GM19025 (cell line): ENCODE results near the gene CSGALNACT2.
"Not testable (repeated sequence)": the region's sequence is repeated elsewhere in the genome, so short reads cannot be mapped to it uniquely, and the experiment has no call there.

Experiments
- ATAC-seq: cut with Tn5 transposase; IDR thresholded peaks from one replicate; pipeline ENCODE4 v1.9.1; 2021; ENCODE audit warnings: mild to moderate bottlenecking, low read depth, moderate library complexity; ENCODE audit not compliant: unreplicated experiment

The CSGALNACT2 gene

DNA sequence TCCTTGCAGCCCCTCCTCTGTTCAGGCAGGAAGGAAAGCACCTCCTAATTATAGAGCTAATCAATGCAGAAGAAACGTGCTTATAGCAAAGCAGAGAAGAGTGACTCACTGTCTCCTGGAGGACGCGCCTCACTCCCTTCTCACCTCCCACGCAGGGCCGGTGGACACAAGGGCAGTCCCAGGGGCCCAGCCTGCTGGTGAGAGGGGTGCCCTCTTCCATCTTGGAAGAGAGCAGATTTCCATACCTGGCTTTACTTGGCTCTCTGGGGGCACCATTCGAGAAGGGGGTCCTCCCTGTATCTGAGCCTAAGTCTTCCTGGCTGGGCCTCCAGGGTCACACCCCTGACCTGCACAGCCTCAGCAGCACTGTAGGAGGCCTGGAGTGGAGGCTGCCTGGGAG lies 72.8 kb downstream of the CSGALNACT2 start:
- ATAC-seq = no peak

DNA sequence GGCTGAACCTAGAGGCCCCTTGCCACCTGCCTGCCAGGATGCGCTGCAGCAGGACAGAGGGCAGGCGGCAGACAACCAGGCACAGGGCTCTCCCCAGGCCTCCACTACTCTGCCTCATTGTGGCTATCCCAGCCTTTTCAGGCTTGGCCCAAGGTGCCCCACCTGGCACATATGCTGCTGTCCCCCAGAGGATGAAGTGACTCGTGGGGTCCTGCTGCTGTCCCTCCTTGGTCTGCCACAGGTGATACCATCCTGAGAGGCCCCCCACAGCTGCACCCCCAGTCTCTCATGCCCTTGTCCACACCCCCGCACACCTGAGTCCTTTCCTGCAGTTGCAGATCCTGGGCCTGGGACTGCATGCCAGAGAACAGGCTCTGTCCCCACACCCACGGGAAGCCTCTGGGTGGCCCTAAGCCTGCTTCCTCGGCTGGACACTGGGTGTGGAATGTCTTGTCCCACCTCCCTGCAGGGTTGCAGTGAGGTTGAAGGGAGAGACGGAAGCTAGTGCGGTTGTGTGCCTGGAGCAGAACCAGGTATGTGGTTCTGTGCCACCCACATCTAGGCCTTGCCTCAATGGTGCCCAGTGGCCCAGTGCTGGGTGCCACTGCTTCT lies 73.3 kb downstream of the CSGALNACT2 start:
- ATAC-seq = no peak

DNA sequence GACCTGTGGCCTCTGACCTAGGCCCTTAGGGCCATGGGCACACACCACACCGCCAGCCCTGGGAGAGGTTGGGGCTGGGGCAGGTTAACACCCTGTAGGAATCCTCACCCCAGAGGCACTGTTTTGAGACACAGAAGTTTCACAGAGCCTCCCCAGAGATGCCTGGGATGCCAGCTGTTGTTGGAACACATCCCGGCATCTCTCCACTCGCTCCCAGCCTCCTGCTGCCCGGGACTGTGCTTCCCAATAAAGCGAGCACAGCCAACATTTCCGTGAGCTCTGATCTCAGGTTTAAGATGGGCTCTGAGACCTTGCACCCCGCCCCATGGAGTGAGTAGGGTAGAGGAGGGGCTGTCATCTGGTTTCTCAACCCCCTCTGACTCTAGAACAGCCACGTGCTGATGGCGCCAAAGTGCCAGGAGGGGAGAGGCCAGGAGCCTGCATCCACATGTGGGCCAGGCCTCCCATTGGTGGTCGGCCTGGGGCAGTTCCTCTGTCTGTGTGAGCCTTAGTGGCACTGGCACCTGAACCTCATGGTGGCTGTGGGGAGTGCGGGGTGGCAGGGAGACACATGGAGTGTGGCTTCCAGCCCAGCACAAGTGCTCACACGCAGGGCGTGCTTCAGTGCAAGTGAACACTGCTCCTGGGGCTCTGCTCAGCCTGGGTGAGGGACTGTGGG lies 73.9 kb downstream of the CSGALNACT2 start:
- no peak for ATAC-seq

DNA sequence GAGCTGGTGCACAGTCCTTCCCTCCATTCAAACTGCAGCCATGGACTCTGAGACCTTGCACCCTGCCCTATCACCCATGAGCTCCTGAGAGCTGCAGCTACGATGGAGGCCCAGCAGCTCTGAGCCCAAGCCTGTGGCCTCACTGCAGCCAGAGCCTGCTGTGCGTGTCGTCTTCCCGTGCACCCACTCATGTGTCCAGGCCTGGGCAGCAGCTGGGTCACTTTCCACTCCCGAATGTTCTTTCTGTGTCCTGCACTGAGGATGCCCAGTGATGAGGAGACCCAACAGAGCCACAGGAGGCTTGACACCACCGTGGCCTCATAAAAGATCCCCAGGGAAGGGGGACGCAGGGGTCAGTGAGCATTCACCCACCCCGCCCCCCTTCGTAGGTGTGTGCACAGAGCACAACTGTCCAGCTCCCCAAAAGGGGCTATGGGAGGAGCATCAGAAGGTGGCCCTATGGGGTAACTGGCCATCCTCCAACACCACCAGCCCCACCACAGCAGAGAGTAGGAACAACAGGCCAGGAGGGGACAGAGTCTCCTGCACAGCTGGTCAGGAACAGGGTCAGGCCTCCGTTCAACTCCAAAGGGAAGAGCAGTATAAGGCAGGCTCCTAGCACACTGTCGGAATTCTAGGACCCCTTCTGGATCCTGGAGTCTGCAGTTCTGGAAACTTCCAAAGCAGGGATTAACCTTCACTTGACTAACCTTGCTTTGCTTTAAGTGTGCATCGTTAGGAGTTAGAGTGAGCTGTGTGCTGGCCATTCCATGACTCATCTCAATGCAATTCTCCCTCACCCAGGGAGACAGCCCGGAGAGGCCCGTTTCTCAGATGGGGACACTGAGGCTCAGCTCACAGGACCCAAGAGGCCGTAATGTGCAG lies 76.1 kb downstream of the CSGALNACT2 start:
- no peak for ATAC-seq

DNA sequence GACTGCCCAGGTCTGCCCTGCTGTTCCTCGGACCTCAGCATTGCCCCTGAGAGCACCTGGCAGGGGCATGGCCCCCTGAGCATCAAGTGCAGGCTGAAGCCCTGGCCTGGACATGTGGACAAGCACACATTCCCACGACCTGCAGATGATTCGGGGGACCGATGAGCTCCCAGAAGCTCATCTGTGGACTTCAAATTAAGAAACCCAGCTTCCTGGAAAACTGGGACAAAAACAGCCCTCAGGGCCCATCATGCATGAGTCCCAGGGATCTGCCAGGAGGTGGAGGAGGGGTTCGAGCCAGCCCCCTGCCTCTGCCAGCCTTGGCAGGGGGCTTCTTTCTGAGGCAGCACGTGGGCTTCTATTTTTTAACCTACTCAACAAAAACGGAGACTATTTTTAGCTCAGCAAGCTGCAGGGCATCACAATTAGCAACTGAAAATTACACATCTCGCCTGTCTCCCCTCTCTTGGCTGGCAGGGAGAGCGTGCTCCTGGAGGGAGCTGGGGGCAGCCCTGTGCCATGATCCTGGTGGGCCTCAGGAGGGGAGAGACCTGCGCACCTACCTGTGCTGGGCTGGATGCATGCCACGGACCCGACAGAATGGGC lies 76.8 kb downstream of the CSGALNACT2 start:
- ATAC-seq = no peak

DNA sequence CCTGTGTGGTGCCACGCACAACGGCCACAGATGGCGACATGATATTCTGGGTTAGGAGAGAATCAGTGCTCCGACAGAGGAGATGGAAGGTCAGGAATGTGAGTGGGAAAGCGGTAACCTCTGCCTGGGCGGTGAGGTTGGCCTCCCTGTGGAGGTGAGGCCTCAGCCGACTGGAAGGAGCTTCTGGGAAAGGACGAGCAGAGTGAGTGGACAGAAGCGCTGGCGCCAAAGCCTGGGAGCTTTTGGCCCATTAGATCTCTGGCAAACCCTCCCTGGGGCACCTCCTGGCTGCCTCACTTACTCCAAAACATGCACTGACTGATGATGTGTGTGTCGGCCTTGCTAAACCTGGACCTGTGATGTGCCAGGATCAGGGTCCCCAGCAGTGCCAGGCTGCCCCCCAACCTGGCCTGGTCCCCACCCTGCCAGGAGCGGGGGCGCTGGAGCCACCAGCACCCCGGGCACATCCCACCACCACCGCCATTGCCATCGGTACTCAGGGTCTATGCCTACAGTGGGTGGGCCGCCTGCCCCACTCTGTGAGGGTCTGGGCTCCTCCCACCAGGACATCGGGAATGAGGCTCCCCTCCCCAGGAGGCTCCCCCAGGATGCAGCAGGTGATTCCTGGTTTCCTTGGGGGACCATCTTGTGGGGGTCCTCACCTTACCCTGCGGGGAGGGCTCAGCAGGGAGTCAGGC lies 77.7 kb downstream of the CSGALNACT2 start:
- no peak for ATAC-seq

DNA sequence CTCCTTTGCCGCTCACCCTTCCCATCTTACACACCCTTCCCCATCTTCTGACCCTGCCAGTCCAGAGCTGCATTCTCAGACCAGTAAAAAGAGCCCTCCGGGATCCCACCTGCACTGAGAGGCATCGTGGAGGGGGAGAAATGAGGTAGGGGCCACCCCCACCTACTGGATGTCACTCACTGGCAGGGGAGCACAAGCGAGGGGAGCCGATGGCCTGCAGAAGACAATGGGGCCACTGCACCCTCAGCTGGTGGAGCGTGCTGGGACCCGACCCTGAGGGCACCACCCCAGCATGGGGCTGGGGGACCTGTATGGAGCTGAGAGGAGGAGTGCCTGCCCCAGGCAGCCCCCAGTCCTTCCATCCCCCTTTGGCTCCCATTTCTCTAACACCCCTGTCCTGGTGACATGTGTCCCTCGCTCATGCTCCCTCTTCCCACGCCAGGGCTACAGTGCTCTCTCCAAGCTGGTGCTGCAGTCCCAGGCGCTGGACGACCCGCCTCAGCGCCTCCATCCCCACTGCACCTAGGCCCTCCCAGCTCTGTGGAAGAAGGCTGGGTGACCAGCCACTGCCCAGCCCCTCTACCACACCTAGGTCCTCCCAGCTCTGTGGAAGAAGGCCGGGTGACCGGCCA lies 78.8 kb downstream of the CSGALNACT2 start:
- no peak for ATAC-seq

DNA sequence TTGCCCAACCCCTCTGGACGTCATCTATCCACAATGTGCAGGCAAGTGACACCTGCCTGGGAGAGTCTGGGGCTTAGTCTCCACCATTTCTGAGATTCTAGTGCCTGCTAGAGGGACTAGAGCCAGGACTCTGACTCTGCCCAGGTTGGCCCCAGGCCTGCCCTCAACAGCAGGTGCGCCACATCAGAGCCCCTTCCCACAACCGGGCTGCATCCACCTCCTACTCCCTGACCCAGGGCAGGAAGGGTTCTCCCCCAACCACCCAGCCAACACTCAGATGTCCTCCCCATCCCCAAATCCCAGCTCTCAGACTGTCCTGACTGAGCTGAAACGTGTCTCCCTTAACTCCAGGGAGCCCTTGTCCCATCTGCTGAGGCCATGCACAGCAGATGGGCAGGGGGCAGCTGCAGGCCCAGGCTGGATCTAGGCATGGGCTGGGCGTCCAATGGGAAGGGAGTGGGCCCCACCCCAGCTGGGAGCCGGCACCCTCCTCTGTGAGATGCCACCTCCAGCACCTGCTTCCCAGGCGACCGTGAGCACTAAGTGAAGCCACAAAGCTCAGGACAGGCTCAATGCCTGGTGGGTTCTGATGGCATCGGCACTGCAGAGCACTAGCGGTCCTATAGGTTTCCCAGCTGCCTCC lies 79.4 kb downstream of the CSGALNACT2 start:
- no peak for ATAC-seq

DNA sequence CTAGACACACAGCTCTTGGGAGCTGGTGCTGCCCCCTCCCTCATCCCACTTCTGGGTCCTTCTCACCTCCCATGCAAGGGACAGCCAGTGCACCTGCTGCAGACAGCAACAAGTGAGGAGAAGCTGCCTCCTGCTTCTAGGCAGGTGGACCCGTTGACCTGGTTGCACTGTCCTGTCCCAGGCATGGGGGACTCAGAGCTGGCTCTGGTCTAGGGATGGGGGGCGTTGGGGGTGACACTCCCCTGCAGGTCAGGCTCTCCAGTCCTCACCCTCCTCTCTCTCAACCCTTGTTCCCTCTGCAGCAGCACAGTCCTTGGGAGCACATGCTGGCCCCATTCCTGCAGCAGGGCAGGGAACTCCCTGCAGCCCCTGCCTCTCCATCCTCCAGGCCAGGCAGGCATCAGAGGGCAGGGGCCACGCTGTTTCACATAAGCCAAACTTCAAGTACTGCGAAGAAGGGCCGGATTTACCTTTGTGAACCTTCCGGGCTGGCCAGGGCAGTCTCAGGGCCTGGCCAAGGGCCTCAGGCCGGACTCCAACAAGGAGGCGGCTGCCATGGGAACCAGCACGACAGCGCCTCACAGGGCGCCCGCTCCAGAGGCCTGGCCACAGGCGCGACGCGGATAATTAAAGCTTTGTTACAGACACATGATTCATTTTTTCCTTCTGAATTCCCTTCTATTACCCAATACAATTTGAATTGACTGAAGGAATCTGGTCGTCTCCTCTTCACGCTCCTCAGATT lies 80.1 kb downstream of the CSGALNACT2 start:
- no peak for ATAC-seq

DNA sequence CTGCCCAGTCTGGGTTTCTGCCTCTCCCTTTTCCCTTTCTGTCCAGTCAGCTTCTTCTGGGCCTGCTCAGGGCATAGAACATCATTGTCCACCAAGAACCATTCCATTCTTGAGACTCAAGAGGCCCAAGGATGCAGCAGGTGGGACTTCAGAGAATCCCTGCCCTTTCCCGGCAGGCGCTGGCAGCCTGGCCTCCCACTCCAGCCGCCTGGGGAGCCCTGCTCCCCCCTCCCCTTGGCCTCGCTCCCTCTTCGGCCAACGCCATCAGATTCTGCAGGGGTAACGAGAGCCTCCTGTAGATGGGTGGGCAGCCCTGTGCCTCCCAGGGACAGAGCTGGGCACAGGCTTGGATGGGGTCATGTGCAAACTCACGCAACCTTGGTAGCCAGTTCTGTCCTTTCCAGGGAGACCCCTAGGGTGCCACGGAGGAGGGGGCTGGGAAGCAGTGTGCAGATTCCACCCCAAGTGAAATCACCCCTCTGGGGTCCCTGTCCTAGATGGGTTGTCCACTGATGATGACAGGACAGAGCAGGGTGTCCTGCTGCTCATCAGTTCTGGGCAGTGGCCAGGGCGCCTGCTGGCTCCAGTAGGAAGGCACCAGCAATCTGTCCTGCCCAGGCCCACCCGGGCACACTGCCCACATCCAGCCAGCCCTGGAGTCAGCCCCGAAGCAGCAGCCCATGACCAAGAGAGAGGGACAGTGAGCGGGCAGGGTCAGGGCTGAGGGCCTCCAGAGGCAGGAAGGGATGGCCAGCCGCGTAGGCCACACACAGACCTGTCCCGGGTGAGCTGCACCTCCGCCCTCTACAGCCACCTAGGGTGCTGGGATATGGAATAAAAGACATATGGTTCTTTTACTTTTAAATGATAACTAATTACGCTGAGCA lies 80.9 kb downstream of the CSGALNACT2 start:
- no peak for ATAC-seq

DNA sequence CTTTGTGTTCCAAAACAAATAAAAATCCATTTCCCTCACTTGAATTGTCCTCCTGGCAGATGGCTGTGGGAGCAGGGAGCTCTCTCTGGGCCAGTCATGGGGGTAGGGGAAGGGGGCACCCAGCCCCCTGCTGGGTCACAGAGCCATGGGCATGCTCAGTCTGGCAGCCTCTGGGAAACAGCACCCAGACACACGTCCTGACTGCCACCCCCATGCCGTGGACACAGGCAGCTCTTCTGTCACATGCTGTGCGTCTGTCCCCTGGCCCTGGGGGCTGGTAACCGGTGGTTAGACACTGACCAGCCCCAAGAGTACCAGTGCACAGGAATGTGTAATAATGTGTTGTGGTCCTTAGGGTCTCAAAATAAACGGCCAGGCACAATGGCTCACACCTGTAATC lies 81.6 kb downstream of the CSGALNACT2 start:
- no peak for ATAC-seq

DNA sequence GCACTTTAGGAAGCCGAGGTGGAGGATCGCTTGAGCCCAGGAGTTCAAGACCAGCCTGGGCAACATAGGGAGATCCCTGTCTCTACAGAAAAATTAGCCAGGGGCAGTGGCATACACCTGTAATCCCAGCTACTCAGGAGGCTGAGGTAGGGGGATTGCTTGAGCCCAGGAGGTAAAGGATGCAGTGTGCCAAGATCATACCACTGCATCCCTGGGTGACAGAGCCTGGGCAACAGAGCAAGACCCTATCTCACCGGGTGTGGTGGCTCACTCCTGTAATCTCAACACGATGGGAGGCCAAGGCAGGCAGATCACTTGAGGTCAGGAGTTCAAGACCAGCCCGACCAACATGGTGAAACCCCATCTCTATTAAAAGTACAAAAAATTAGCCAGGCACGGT lies 82.0 kb downstream of the CSGALNACT2 start:
- ATAC-seq = not testable (repeated sequence)

DNA sequence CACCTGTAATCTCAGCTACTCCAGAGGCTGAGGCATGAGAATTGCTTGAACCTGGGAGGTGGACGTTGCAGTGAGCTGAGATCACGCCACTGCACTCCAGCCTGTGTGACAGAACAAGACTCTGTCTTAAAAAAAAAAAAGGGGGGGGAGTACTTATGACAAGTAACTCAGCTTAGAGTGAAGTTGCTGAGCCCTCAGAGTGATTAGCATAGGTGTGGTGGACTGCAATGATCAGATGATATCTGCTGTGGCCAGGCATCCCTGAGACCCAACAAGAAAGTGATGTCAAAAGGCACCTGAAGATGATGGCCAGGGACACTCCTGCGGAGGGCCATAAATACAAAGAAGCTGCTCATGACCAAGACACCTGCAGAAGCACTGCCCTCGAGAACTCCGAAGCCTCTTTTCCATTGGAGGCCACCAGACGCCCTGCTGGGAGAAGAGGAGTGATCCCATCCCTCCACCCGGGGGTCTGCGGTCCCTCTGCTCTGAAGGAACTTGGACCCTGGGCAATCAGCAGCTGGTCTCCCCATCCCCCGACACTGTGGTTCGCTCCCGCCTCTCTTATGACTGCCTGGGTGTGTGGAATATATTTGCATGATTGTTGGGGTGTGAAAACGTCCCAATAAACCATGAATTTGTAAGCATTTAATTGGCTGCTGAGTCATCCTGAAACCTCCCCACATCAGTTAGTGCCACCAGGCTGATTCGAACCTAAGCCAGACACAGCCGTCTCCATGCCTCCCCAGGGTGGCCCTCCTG lies 82.6 kb downstream of the CSGALNACT2 start:
- no peak for ATAC-seq

DNA sequence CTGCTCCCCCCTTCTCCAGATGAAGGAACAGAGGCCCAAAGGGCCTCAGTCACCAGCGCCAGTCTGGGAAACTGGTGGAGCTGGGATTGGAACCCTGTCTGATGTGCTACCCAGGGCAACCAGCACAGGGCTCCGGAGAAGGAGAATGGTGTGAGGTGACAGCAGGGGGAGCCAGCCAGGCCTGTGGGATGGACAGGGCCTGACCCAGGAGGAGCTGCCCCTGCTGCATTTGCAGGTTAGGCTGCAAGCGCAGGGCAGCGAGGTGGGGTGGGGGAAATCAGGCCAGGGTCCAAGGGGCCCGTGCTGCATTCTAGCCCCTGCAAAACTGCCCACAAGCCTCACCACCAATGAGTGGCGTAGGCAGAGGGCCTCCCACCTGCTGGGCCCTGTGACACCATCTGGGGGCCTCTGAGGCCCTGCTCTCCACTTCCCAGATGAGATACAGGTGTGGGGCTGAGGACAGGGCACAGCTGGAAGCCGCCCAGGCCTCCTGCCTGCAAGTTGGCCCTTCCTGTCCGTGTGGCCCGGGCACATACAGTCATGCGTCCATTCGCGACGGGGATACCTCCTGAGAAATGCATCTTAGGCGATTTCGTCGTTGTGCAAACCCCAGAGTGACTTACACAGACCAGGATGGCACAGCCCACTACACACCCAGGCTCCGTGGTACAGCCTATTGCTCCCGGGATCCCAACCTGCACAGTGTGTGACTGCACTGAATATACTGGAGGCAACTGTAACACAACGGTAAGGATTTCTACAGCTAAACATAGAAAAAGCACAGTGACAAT lies 83.4 kb downstream of the CSGALNACT2 start:
- ATAC-seq = no peak

DNA sequence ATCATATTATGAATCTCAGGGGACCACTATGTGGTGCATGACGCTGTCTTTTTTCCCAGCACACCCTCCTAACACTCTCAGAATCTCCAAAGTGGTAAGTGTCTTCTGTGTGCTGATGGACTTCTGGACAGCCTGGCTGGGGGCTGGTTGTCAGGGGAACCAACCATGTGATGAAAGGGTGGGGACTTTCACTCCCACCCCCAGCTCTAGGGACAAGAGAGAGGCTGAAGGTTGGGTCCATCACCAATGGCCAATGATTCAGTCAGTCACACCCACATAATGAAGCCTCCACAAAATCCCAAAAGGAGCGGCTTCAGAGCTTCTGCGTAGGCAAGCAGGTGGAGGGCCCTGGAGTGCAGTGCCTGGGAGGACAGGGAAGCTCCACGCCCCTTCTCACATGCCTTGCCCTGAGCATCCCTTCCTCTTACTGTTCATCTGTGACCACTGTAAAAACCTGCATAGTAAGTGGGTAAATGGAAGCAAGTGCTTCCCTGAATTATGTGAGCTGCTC lies 84.0 kb downstream of the CSGALNACT2 start:
- ATAC-seq = no peak

DNA sequence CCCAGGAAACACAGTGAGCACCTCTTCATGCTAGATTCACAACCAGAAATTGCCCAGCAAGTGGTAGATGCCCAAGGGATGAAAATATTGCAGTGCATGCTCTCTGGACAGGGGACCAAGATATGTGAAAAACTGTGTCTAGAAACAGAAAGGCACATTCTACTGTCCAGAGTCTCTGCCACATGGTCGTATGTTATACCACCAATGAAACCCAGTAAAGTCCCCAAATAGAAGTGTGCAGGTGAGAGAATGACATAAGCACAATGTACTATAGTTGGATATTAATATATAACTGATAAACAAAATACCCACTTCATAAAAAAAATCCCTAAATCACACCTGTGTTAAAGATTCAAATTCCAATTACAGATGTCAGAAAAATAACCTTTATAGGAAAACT lies 84.8 kb downstream of the CSGALNACT2 start:
- peak; percentile 40 for ATAC-seq
